NCI-H146 treated with DMSO at 0.1 percent for 48 hours (cell line): ENCODE data around the gene SPINT2.
A peak's percentile ranks its signal among the peaks of the same experiment; 100 is the strongest.
"Not testable (repeated sequence)": the region's sequence is repeated elsewhere in the genome, so short reads cannot be mapped to it uniquely, and the experiment has no call there.

Experiments used
- DNase-seq: peaks from one replicate; lab custom pipeline; 2025; ENCODE audit not compliant: unreplicated experiment; lab: John Stamatoyannopoulos, UW

Gene SPINT2

GRCh38 chr19:38319421-38320258, 55.3 kb downstream of the SPINT2 start, which contains the start of gene KCNK6:
Gene KCNK6, plus strand, starts transcription at chr19:38319845. Its CDS starts 106 bp downstream, at chr19:38319951.
- peak; percentile 17 for DNase-seq

GRCh38 chr19:38320969-38321339, 56.6 kb downstream of the SPINT2 start:
- no peak for DNase-seq

- no peak for DNase-seq
Measured at GRCh38 chr19:38321646-38322196, 57.3 kb downstream of the SPINT2 start.

GRCh38 chr19:38323291-38323690, 58.9 kb downstream of the SPINT2 start:
- DNase-seq = no peak

GRCh38 chr19:38324431-38324830, 60.1 kb downstream of the SPINT2 start:
- no peak for DNase-seq

- no peak for DNase-seq
Measured at GRCh38 chr19:38326591-38326990, 62.2 kb downstream of the SPINT2 start.

- DNase-seq = no peak
Measured at GRCh38 chr19:38329651-38330050, 65.3 kb downstream of the SPINT2 start.

- DNase-seq = no peak
Measured at GRCh38 chr19:38331728-38332127, 67.4 kb downstream of the SPINT2 start.

GRCh38 chr19:38333245-38333644, 68.9 kb downstream of the SPINT2 start:
- no peak for DNase-seq

GRCh38 chr19:38335949-38336637, 71.7 kb downstream of the SPINT2 start:
- peak; percentile 97 for DNase-seq

GRCh38 chr19:38336638-38337359, 72.4 kb downstream of the SPINT2 start:
- DNase-seq = peak; percentile 94

- DNase-seq = no peak
Measured at GRCh38 chr19:38337360-38337653, 72.9 kb downstream of the SPINT2 start.

GRCh38 chr19:38339011-38339410, 74.6 kb downstream of the SPINT2 start:
- DNase-seq = not testable (repeated sequence)

- DNase-seq = no peak
Measured at GRCh38 chr19:38340927-38341326, 76.6 kb downstream of the SPINT2 start.
